GM12801 (cell line): ENCODE measurements around the gene SMG6.

Experiments
- TF ChIP-seq, protein P1 (sequence below): IDR thresholded peaks from one replicate; pipeline ENCODE4 v1.5.1; 2011; ENCODE audit warnings: control low read depth; ENCODE audit not compliant: insufficient read length; ENCODE audit errors: extremely low read depth

The SMG6 gene

DNA sequence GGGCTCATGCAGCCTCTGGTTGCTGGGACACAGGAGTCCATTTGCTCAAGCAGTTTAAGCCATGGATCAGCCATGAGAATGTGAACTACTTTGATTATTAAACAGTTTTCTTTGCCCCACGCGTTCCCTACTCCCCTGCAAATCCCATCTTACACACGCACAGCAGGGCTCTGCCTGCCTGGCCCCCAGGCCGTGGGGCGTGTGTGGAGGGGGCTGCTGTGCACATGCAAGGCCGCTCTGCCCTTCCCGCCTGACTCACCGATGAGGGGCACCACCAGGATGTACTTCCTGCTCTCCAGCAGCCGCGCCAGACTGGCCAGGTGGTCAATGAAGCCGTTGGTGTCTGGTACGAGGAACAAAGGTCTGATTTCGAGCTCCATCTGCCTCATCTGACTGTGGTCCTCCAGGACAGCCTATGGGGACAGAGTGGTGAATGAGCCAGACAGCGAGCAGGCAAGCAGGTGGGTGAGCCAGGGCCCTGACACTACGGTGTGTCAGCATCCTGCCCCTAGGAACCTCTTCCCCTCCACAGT, 235.0 kb downstream of the SMG6 start:
- TF ChIP-seq, protein P1, sequence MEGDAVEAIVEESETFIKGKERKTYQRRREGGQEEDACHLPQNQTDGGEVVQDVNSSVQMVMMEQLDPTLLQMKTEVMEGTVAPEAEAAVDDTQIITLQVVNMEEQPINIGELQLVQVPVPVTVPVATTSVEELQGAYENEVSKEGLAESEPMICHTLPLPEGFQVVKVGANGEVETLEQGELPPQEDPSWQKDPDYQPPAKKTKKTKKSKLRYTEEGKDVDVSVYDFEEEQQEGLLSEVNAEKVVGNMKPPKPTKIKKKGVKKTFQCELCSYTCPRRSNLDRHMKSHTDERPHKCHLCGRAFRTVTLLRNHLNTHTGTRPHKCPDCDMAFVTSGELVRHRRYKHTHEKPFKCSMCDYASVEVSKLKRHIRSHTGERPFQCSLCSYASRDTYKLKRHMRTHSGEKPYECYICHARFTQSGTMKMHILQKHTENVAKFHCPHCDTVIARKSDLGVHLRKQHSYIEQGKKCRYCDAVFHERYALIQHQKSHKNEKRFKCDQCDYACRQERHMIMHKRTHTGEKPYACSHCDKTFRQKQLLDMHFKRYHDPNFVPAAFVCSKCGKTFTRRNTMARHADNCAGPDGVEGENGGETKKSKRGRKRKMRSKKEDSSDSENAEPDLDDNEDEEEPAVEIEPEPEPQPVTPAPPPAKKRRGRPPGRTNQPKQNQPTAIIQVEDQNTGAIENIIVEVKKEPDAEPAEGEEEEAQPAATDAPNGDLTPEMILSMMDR, result no peak

DNA sequence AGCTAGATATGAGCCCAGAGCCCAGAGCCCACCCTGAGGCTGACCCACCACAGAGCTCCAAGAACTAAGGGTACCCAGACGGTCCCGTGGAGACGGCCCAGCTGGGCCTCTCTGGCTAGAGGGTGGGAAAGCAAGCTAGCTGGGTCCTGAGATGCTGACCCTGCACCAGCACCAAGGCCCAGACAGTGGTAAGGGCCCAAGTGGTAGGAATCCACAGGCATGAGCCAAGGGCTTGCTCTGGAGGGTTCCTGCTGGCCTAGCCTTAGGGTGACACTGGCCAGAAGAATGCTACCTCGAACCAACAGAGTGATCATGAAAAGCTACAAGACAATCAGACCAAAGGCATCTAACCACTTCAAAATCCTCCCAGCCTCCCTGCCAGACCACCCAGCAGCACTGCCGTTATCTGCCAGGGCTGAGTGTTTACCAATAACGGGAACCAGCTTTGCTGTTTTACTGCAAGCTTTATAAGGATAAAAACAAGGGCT, 235.5 kb downstream of the SMG6 start:
- TF ChIP-seq, protein P1, result no peak

DNA sequence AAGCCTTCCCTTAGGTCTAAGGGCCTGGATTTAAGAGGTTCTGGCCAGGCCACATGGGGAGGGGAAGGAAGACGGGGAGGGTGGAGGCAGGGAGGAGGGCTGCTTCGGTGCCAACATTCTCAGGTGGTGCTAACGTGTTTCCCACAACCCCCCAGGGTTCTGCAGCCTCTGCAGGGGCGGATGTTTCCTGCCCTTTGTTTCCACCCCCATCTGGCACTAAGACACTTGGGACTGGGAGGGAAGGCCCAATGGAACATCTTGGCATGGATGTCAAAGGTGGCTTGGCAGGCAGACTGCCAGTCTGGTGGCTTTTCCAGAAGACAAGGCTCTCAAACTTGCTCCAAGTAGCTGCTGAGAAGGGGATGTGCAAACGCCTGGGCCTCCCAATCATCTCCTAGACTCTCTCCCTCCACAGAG, 236.0 kb downstream of the SMG6 start:
- TF ChIP-seq, protein P1, result no peak

DNA sequence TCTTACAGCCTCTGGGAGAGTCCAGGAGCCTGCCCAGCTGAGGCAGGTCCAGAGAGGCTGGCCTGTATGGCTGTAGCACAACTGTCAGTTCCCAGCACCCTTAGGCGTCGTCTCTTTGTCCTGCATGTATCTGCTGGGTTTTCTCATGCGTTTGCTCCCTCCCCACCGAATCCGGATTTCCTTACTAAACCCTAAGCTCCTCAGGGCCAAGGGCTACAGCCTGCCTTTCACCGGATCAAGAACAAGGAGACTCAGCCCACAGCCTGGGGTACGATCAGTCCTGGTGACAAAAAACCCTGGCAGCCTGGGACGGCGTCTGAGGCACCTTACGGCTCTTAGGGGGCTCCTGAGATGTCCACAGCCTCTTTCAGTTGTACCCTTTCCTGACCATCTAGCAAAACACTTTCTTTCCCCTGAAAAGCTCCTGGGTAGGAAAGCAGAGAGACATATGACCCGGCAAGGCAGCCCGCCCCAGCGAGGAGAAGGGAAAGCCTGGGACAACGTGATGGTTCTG, 236.5 kb downstream of the SMG6 start:
- TF ChIP-seq, protein P1, result no peak

DNA sequence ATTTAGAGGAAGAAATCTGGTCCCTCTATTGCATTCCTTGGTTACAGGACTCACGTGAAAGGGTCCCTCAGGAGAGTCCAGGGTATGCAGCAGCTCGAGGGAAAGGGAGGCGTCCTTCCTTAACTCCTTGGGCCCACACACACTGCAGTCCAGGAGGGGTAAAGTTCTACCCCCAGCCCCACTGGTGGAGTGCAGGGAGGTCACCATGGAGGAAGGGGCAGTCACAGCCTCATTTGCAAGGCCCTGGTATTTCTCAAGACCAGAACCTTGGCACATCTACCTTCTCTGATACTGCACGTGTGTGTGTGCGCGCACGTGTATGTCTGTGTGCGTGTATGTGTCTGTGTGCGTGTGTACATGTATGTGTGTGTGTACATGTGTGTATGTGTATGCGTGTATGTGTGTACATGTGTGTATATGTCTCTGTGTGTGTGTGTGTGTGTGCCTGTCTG, 237.6 kb downstream of the SMG6 start:
- TF ChIP-seq, protein P1, result no peak

DNA sequence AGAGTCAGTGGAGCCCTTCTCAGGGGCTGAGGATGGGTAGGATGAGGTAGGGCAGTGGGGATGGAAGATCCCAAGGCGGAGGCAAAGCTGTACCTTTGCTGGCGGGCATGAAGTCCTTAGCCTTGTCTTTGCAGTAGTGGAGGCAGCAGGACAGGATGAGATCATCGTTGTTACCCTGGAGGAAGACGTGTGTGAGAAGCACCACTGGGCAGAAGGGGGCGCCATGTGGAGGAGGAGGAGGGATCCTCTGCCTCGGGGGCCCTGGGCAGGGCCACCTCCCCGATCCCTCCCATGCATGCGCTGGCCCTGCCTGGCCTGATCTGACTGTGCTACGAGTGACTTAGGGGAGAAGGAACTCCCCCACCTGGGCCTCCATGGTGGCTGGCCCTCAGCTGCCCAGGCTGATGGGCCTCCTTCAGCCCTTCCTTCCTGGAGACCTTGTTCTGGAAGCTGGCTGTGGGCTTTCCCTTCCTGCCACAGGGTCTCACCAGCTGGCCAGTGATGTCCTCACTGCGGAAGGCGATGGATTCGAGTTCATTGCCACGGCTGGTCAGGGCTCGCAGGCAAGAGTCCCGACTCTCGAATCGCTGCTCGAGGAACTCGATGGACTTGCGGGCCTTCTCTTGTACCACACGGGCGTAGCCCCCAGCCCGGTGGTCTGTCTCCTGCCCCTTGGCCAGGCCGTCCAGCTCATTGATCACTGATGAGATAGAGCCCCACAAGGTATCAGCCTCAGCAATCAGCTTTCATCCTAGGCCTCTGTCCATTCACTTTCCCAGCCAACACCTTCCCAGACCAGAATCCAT, 238.4 kb downstream of the SMG6 start:
- TF ChIP-seq, protein P1, result no peak

DNA sequence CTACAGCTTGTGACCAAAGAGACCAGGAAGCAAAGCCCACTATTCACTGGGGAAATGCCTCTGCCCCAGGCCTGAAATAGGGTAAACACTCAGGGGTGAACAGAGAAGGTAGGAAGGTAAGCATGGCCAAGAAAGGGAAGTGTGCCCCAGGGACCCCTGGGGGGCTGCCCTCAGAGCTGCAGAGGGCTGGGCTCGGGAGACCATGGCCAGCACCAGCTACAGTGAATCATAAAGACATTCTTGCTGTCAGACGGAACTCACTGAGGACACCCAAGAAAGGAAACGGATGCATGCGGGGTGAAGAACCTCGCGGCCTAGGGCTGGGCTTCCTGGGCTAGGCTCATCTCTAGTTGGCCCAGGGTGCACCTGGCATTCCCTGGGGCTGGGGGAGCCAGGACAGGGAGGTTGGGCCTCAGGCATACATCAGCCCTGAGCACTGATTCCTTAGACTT, 239.0 kb downstream of the SMG6 start:
- TF ChIP-seq, protein P1, result no peak
